Astrocyte of the cerebellum (primary cell): ENCODE results near the gene KCMF1.

Experiments
- DNase-seq: peaks from one replicate; pipeline ENCODE4 v3.0.0-alpha.2; 2011; ENCODE audit warnings: low read depth
- H3K4me3 ChIP-seq: 2 replicates; pipeline ENCODE4 v1.5.1; 2011; ENCODE audit warnings: mild to moderate bottlenecking, low read depth, low read length, moderate library complexity
- in situ Hi-C: cut with HindIII; loops from 2 replicates; pipeline ENCODE4 v1.10.0; 2017; ENCODE audit warnings: low sequenced_read_pairs
- TF ChIP-seq, protein P1 (sequence below): IDR thresholded peaks from 2 replicates; pipeline ENCODE4 v1.5.1; 2012; ENCODE audit warnings: low read length, low read depth, moderate library complexity, mild to moderate bottlenecking; ENCODE audit errors: missing control alignments

Gene KCMF1

GRCh38 chr2:85095094-85095493, 124.1 kb downstream of the KCMF1 start:
- in situ Hi-C loops = no loop called here
- DNase-seq = no peak
- H3K4me3 ChIP-seq = no peak overlapping the region
- TF ChIP-seq, protein P1, sequence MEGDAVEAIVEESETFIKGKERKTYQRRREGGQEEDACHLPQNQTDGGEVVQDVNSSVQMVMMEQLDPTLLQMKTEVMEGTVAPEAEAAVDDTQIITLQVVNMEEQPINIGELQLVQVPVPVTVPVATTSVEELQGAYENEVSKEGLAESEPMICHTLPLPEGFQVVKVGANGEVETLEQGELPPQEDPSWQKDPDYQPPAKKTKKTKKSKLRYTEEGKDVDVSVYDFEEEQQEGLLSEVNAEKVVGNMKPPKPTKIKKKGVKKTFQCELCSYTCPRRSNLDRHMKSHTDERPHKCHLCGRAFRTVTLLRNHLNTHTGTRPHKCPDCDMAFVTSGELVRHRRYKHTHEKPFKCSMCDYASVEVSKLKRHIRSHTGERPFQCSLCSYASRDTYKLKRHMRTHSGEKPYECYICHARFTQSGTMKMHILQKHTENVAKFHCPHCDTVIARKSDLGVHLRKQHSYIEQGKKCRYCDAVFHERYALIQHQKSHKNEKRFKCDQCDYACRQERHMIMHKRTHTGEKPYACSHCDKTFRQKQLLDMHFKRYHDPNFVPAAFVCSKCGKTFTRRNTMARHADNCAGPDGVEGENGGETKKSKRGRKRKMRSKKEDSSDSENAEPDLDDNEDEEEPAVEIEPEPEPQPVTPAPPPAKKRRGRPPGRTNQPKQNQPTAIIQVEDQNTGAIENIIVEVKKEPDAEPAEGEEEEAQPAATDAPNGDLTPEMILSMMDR = no peak

DNA sequence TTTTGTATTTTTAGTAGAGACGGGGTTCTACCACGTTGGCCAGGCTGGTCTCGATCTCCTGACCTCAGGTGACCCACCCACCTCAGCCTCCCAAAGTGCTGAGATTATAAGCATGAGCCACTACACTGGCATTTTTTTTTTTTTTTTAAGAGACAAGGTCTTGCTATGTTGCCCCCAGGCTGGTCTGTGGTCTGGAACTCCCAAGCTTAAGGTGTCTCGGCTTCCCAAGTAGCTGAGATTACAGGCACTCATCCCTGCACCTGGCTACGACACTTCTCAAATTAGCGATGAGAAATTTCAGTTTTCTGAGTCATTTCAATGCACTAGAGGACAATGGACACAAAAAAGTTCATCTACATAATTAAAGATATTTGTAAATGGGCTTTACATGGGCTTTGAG, 125.7 kb downstream of the KCMF1 start:
- in situ Hi-C loops = no loop called here
- TF ChIP-seq, protein P1 = no peak

GRCh38 chr2:85104228-85104627, 133.3 kb downstream of the KCMF1 start:
- DNase-seq = no peak
- in situ Hi-C loops = no loop called here

More for the DNA sequence above, 125.7 kb downstream of the KCMF1 start:
- no peak overlapping the region for H3K4me3 ChIP-seq
- no peak for DNase-seq

GRCh38 chr2:85106489-85107180, 135.7 kb downstream of the KCMF1 start:
- H3K4me3 ChIP-seq = no peak overlapping the region
- TF ChIP-seq, protein P1 = no peak
- in situ Hi-C loops = no loop called here
- DNase-seq = no peak

More at GRCh38 chr2:85104228-85104627, 133.3 kb downstream of the KCMF1 start:
- TF ChIP-seq, protein P1 = no peak
- H3K4me3 ChIP-seq = no peak overlapping the region
